Measurements from ENCODE around the gene CCDC9B. TPM values are rescaled to one million over a fixed set of nuclear protein-coding genes. Genes with fewer than 3 reads are reported as not detected.

Gene CCDC9B
- total RNA-seq, 1 donor: 23.9 TPM

- H3K27me3 ChIP-seq (ENCODE audit: insufficient read depth, low read length): peaks cover 36% of the 10 kb centered on the region
- DNase-seq (ENCODE audit: insufficient read length, low spot score, missing footprints): no peak
- H3K4me1 ChIP-seq (ENCODE audit: insufficient read depth, low read length): peaks cover 12% of the 10 kb centered on the region
- no peak overlapping the region for H2AFZ ChIP-seq (ENCODE audit: low read length)
- TF ChIP-seq CTCF (IDR thresholded peaks at IDR 0.05; ENCODE audit: extremely low read depth, low read depth, low read length): no peak
- H3K36me3 ChIP-seq (ENCODE audit: insufficient read depth, low read length): no peaks in the 10 kb centered on the region
- H4K20me1 ChIP-seq (ENCODE audit: insufficient read depth, low read length): no peaks in the 10 kb centered on the region
- H3K79me2 ChIP-seq (ENCODE audit: insufficient read depth, low read length): no peaks in the 10 kb centered on the region
- H3K9me3 ChIP-seq (ENCODE audit: low read depth, low read length): no peaks in the 10 kb centered on the region
- no peak overlapping the region for H3K4me3 ChIP-seq (ENCODE audit: insufficient read depth, low read length)
- H3K27ac ChIP-seq (ENCODE audit: low read depth, low read length): no peak overlapping the region
- H3K4me2 ChIP-seq (ENCODE audit: insufficient read depth, low read length): no peak overlapping the region
These were observed 31.3 kb downstream of the CCDC9B start for GRCh38 chr15:40309344-40309862.

GRCh38 chr15:40307421-40308211, 33.1 kb downstream of the CCDC9B start, which contains the start of gene PLCB2:
Gene PLCB2, minus strand, starts transcription at chr15:40307935. Its CDS starts 263 bp downstream, at chr15:40307672.
- no peaks in the 10 kb centered on the region for H3K4me1 ChIP-seq (ENCODE audit: insufficient read depth, low read length)
- H3K27me3 ChIP-seq (ENCODE audit: insufficient read depth, low read length): peaks cover 43% of the 10 kb centered on the region
- H3K9me3 ChIP-seq (ENCODE audit: low read depth, low read length): no peaks in the 10 kb centered on the region
- H3K79me2 ChIP-seq (ENCODE audit: insufficient read depth, low read length): no peaks in the 10 kb centered on the region
- no peak for DNase-seq (ENCODE audit: insufficient read length, low spot score, missing footprints)
- H2AFZ ChIP-seq (ENCODE audit: low read length): no peak within 1 kb of the TSS
- no peaks in the 10 kb centered on the region for H4K20me1 ChIP-seq (ENCODE audit: insufficient read depth, low read length)
- H3K4me3 ChIP-seq (ENCODE audit: insufficient read depth, low read length): no peak within 1 kb of the TSS
- no peak within 1 kb of the TSS for H3K27ac ChIP-seq (ENCODE audit: low read depth, low read length)
- no peaks in the 10 kb centered on the region for H3K36me3 ChIP-seq (ENCODE audit: insufficient read depth, low read length)
- H3K4me2 ChIP-seq (ENCODE audit: insufficient read depth, low read length): no peak within 1 kb of the TSS
- peak; percentile 26 for TF ChIP-seq CTCF (IDR thresholded peaks at IDR 0.05; ENCODE audit: extremely low read depth, low read depth, low read length)

GRCh38 chr15:40306908-40307307, 33.8 kb downstream of the CCDC9B start:
- Histone ChIP-seq H4K20me1 (ENCODE audit: insufficient read depth, low read length) (no peaks in the 10 kb centered on the region), H3K4me2 (ENCODE audit: insufficient read depth, low read length) (no peak overlapping the region), H3K79me2 (ENCODE audit: insufficient read depth, low read length) (no peaks in the 10 kb centered on the region), H3K9me3 (ENCODE audit: low read depth, low read length) (no peaks in the 10 kb centered on the region), H3K27me3 (ENCODE audit: insufficient read depth, low read length) (peaks cover 41% of the 10 kb centered on the region), H3K4me1 (ENCODE audit: insufficient read depth, low read length) (no peaks in the 10 kb centered on the region), H3K36me3 (ENCODE audit: insufficient read depth, low read length) (no peaks in the 10 kb centered on the region), H3K4me3 (ENCODE audit: insufficient read depth, low read length) (no peak overlapping the region), H2AFZ (ENCODE audit: low read length) (no peak overlapping the region), H3K27ac (ENCODE audit: low read depth, low read length) (no peak overlapping the region)
- DNase-seq (ENCODE audit: insufficient read length, low spot score, missing footprints): no peak
- TF ChIP-seq CTCF (IDR thresholded peaks at IDR 0.05; ENCODE audit: extremely low read depth, low read depth, low read length): no peak

- H4K20me1 ChIP-seq (ENCODE audit: insufficient read depth, low read length): no peaks in the 10 kb centered on the region
- H2AFZ ChIP-seq (ENCODE audit: low read length): no peak overlapping the region
- H3K4me2 ChIP-seq (ENCODE audit: insufficient read depth, low read length): no peak overlapping the region
- peaks cover 37% of the 10 kb centered on the region for H3K27me3 ChIP-seq (ENCODE audit: insufficient read depth, low read length)
- no peak overlapping the region for H3K27ac ChIP-seq (ENCODE audit: low read depth, low read length)
- no peaks in the 10 kb centered on the region for H3K79me2 ChIP-seq (ENCODE audit: insufficient read depth, low read length)
- no peaks in the 10 kb centered on the region for H3K9me3 ChIP-seq (ENCODE audit: low read depth, low read length)
- no peaks in the 10 kb centered on the region for H3K4me1 ChIP-seq (ENCODE audit: insufficient read depth, low read length)
- peak; percentile 57 for DNase-seq (ENCODE audit: insufficient read length, low spot score, missing footprints)
- TF ChIP-seq CTCF (IDR thresholded peaks at IDR 0.05; ENCODE audit: extremely low read depth, low read depth, low read length): no peak
- no peak overlapping the region for H3K4me3 ChIP-seq (ENCODE audit: insufficient read depth, low read length)
- H3K36me3 ChIP-seq (ENCODE audit: insufficient read depth, low read length): no peaks in the 10 kb centered on the region
These were observed 34.4 kb downstream of the CCDC9B start for GRCh38 chr15:40306371-40306770.

All from osteoblast (primary cell).